ENCODE results near the gene HTR4. TPM values are rescaled to one million over a fixed set of nuclear protein-coding genes. Genes with fewer than 3 reads are reported as not detected.

HTR4 gene
- total and polyA plus RNA-seq, 2 donors (not counting 3 experiments of a cell fraction or from before 2014, with no cell fraction given): not detected

- no peak overlapping the region for H2AFZ ChIP-seq (ENCODE audit: low read depth, low read length)
- POLR2A ChIA-PET: no interaction called here
- no peaks in the 10 kb centered on the region for H3K4me1 ChIP-seq (ENCODE audit: control insufficient read depth, extremely low read depth, insufficient read depth, low read length)
- no peak overlapping the region for H3K4me3 ChIP-seq (replicated peaks in 1 of 3; ENCODE audit: insufficient read depth in 1 of 3, low read depth in 1 of 3, low read length in 3 of 3)
- no TSS peak for BruUV-seq (replicated peaks)
- H3K79me2 ChIP-seq (ENCODE audit: control insufficient read depth, insufficient read depth, low read length): no peaks in the 10 kb centered on the region
- H3K9me3 ChIP-seq (replicated peaks; ENCODE audit: control insufficient read depth, insufficient read depth, low read length): no peaks in the 10 kb centered on the region
- TF ChIP-seq EZH2 (IDR thresholded peaks at IDR 0.05; ENCODE audit: borderline replicate concordance, low read depth, low read length, severe bottlenecking) (no peak), MYC (IDR thresholded peaks at IDR 0.05; ENCODE audit: low read depth, low read length) (no peak), GATA2 (IDR thresholded peaks at IDR 0.05; ENCODE audit: insufficient read depth, insufficient read length, low read depth, low read length) (no peak), POLR2A (IDR thresholded peaks at IDR 0.05; ENCODE audit: low read depth, low read length) (no peak), FOS (IDR thresholded peaks at IDR 0.05; ENCODE audit: borderline replicate concordance, insufficient read depth, low read length) (no peak), MAX (IDR thresholded peaks at IDR 0.05; ENCODE audit: insufficient read depth, insufficient read length) (no peak), JUN (IDR thresholded peaks at IDR 0.05; ENCODE audit: borderline replicate concordance, insufficient read depth, insufficient read length, low read depth) (no peak), CTCF (IDR thresholded peaks at IDR 0.05; ENCODE audit: extremely low read depth in 1 of 2, insufficient read depth in 1 of 2, low read depth in 1 of 2, low read length in 2 of 2) (no peak), POLR2AphosphoS5 (IDR thresholded peaks at IDR 0.05; ENCODE audit: insufficient read depth, low read depth, low read length) (no peak)
- dilution Hi-C loops (cut with MboI; ENCODE audit: extremely low pct_ligation_motif_present, low sequenced_read_pairs): no loop called here
- H3K4me2 ChIP-seq (ENCODE audit: insufficient read depth, low read length): no peak overlapping the region
- no peak overlapping the region for H3K27ac ChIP-seq (ENCODE audit: insufficient read depth, low read depth, low read length)
- CTCF ChIA-PET: interaction anchor here (3.5 kb wide), 1 partner anchor 242 kb away, joined by 17 read pairs; no protein-coding TSS in a partner anchor
- DNase-seq (ENCODE audit: low read depth, low spot score) (no peak), FAIRE-seq (no peak)
- H3K9me1 ChIP-seq (replicated peaks; ENCODE audit: control insufficient read depth, extremely low read depth, insufficient read depth, low read length): no peaks in the 10 kb centered on the region
- H3K36me3 ChIP-seq (ENCODE audit: control insufficient read depth in 2 of 2, extremely low read depth in 1 of 2, insufficient read depth in 2 of 2, low read length in 2 of 2): no peaks in the 10 kb centered on the region
- peaks cover 4 to 26% of the 10 kb centered on the region in 2 experiments for H3K27me3 ChIP-seq (ENCODE audit: control insufficient read depth in 2 of 2, insufficient read depth in 2 of 2, low read length in 2 of 2)
- no peak overlapping the region for H3K9ac ChIP-seq (replicated peaks; ENCODE audit: extremely low read depth, insufficient read depth, low read length)
- intact Hi-C loops (cut with micrococcal nuclease): no loop called here
- no peaks in the 10 kb centered on the region for H4K20me1 ChIP-seq (replicated peaks; ENCODE audit: control insufficient read depth, extremely low read depth, insufficient read depth, low read length)
Measured at GRCh38 chr5:148488757-148489156, 165.6 kb downstream of the HTR4 start.
